Breast epithelium (tissue), 3 donors: Measurements from ENCODE around the gene UGT1A10.
"Not testable (repeated sequence)": the region's sequence is repeated elsewhere in the genome, so short reads cannot be mapped to it uniquely, and the experiment has no call there.

ENCODE experiments used
- POLR2A ChIP-seq: fragments of 450-650 bp; IDR thresholded peaks from one replicate; pipeline ENCODE4 v1.6.1; 2016; ENCODE audit warnings: antibody characterized with exemption, mild to moderate bottlenecking, moderate library complexity
- TF ChIP-seq, protein P1 (sequence below), 3 donors: fragments of 450-650 bp; IDR thresholded peaks; one replicate each; pipeline ENCODE4 v1.5.1; 2016 to 2017; ENCODE audit warnings: antibody characterized with exemption in 3 of 3, mild to moderate bottlenecking in 3 of 3, moderate library complexity in 3 of 3

DNA sequence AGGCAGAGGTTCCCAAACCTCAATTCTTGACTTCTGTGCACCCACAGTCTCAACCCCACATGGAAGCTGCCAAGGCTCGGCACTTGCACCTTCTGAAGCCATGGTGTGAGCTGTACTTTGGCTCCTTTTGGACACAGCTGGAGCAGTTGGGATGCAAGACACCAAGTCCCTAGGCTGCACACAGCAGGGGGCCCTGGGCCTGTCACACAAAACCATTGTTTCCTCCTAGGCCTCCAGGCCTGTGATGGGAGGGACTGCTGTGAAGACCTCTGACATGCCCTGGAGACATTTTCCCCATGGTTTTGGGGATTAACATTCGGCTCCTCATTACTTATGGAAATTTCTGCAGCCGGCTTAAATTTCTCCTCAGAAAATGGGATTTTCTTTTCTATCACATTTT lies 9.8 kb downstream of the UGT1A10 start:
- TF ChIP-seq, protein P1, sequence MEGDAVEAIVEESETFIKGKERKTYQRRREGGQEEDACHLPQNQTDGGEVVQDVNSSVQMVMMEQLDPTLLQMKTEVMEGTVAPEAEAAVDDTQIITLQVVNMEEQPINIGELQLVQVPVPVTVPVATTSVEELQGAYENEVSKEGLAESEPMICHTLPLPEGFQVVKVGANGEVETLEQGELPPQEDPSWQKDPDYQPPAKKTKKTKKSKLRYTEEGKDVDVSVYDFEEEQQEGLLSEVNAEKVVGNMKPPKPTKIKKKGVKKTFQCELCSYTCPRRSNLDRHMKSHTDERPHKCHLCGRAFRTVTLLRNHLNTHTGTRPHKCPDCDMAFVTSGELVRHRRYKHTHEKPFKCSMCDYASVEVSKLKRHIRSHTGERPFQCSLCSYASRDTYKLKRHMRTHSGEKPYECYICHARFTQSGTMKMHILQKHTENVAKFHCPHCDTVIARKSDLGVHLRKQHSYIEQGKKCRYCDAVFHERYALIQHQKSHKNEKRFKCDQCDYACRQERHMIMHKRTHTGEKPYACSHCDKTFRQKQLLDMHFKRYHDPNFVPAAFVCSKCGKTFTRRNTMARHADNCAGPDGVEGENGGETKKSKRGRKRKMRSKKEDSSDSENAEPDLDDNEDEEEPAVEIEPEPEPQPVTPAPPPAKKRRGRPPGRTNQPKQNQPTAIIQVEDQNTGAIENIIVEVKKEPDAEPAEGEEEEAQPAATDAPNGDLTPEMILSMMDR (IDR thresholded peaks at IDR 0.05) = not testable (repeated sequence)
- not testable (repeated sequence) for TF ChIP-seq POLR2A
